NCI-H2196 treated with DMSO at 0.1 percent for 48 hours (cell line): Measurements from ENCODE around the gene NDE1.
"Not testable (repeated sequence)": the region's sequence is repeated elsewhere in the genome, so short reads cannot be mapped to it uniquely, and the experiment has no call there.

Experiments
- DNase-seq: peaks from one replicate; lab custom pipeline; 2025; ENCODE audit not compliant: unreplicated experiment; lab: John Stamatoyannopoulos, UW

Gene NDE1

DNA sequence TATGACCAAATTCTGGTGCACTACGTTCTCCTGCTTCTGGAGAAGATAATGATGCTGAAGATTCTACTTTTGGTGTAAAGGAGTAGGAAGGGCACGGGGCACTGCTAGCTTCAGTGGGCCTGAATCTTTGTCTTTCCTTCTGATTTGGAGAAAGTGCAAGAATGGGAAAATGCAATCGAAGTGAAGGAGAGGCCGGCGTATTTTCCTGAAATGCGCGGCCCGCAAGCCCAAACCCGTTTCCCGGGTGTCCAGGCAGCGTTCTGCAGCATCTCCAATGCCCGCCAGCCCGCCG is 372 bp upstream of the NDE1 start:
- DNase-seq: no peak

DNA sequence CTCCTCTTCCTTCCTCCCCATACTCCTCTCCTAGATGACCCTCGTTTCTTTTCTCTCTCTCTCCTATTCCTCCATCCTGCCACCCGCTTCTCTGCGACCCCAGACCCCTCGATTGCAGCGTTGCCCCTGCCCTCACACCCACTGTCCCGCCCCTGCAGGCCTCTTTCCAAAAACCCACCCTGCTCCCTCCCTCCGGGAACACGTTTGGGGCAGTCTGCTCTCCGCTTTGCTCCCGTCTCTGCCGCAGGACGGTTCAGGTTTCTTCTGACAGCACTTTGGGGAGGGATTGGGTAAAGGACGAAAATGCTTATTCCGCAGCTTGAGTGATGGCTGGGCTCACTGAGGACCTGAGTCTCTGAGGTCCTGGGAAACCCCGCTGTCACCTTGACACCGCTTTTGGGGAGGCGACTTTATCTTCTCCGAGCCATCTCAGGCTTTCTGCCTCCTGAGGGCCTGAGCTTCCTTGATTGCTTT is 690 bp downstream of the NDE1 start:
- DNase-seq: no peak

DNA sequence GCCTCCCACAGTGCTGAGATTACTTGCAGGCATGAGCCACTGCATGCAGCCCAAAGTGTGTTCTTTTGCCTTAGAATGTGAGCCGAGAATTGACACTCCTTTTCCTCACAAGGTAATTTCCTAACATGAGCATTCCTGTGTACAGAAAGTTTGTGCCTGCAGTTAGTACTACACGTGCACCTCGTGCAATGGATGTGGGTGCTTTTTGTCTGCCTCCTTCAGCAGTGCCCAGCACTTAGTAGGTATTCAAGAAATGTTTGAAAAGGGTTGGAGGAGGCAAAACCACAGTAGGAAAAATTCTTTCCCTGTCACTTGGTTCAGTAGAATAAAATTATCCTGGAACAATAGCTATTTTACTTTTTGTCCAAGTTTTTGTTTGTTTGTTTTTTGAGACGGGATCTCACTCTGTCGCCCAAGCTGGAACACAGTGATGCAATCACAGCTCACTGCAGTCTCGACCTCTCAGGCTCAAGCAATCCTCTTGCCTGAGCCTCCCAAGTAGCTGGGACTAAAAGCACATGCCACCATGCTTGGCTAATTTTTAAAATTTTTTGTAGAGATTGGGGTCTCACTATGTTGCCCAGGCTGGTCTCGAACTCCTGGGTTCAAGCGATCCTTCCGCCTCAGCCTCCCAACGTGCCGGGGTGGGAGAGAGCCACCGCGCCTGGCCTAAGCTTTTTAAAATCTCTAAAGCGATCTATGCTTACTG is 2.4 kb downstream of the NDE1 start:
- no peak for DNase-seq

DNA sequence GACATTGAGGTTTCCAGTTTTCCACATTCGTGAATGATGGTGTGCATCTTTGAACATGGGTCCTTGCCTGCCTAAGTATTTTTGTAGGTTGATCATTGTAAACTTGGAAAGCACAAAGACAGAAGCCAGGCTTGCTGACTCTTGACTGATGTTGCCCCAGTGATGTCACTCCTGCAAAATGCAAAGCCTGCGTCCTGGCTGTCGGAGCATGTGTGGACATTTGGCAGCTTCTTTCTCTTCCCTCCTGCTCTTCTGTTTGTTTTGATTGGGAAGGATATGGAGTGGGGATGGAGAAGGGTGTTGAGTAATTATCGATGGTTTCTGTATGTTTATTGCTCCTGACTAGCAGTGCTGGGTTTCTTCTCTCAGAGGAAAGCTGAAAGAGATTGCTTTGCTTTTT is 3.2 kb downstream of the NDE1 start:
- no peak for DNase-seq

DNA sequence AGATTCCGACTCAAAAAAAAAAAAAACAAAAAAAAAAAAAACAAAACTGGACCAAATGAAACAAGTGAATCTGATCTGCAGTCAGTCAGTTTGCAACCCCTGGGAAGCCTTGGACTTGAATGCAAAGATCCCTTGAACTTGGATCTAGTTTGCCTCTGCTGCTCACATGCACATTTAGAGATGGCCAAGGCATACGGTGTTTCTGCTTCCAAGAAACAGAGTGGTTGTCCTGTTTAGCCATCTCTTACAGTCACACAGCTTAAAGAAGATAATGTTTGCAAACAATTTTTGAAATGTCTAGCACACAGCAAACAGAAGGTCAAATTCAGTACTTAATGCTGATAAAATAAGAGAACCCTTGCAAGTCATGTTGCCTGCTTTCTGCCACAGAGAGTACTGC is 4.5 kb downstream of the NDE1 start:
- DNase-seq: no peak

DNA sequence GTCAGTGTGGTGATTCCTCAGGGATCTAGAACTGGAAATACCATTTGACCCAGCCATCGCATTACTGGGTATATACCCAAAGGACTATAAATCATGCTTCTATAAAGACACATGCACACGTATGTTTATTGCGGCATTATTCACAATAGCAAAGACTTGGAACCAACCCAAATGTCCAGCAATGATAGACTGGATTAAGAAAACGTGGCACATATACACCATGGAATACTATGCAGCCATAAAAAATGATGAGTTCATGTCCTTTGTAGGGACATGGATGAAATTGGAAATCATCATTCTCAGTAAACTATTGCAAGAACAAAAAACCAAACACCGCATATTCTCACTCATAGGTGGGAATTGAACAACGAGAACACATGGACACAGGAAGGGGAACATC is 5.5 kb downstream of the NDE1 start:
- not testable (repeated sequence) for DNase-seq

DNA sequence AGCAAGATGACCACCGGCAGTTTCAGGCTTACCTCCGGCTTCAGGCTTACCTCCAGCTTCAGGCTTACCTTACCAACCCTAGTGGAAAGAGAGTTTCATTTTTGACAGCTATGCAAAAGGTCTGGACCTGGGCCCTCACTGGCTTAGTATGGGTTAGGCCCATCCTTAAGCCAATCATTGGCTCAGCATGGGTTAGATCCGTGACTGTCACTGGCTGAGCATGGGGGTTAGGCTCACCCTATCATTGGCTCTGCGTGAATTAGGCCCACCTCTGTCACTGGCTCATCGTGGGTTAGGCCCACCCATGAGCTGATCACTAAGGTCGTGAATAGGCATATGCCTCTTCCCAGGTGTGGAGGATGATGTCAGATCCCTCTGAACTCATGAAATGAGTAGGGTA is 8.1 kb downstream of the NDE1 start:
- DNase-seq: no peak

DNA sequence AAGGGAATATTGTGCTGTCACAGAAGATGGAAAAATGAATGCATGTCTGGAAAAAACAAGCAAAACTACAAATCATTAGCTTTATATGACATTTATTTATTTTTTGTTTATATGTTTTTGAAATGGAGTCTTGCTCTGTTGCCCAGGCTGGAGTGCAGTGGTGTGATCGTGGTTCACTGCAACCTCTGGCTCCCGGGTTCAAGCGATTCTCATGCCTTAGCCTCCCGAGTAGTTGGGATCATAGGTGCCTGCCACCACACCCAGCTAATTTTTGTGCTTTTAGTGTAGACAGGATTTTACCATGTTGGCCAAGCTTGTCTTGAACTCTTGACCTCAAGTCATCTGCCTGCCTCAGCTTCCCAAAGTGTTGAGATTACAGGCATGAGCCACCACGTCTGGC is 8.5 kb downstream of the NDE1 start:
- DNase-seq: no peak

DNA sequence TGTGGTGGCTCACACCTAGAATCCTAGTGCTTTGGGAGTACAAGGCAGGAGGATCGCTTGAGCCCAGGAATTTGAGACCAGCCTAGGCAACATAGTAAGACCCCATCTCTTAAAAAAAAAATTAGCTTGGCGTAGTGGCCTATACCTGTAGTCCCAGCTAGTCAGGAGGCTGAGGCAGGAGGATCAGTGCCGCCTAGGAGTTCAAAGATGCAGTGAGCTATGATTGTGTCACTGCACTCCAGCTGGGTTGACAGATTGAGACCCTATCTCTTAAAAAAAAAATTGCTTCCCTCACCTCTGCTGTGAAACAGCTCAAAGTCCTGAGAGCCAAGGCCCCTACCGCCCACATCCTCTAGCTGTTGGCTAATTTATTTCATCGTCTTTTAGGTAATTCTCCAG is 10.2 kb downstream of the NDE1 start:
- no peak for DNase-seq

DNA sequence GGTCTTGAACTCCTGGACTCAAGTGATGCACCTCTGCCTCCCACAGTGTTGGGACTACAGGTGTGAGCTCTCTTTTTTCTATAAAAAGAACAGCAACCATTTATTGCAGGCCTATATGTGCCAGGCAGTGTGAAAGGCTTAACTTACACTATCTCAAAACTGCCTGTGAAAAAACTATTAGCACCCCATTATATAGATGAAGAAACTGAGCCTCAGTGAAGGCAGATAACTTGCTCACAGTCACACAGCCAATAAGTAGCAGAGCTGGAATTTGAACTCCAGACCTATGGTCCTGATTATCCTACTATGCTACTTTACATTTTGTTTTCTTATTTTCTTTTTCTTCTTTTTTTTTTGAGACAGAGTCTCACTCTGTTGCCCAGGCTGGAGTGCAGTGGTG is 15.1 kb downstream of the NDE1 start:
- DNase-seq: no peak

DNA sequence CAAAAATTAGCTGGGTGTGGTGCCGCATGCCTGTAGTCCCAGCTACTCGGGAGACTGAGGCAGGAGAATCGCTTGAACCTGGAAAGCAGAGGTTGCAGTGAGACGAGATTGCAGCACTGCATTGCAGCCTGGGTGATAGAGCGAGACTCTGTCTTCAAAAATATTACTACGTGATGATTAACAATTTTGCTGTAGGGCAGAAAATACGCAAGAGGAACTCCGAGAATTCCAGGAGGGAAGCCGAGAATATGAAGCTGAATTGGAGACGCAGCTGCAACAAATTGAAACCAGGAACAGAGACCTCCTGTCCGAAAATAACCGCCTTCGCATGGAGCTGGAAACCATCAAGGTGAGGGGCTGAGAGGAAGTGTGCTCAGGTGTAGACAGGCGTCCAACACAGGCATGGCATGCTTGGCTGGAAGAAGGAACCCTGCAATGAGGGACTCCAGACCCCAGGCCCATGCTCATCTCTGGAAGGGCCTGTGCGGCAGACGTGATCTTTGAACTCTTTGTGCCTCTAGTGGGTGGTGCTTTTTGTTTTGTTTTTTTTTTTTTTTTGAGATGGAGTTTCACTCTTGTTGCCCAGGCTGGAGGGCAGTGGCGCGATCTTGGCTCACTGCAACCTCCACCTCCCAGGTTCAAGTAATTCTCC is 17.2 kb downstream of the NDE1 start:
- DNase-seq: no peak

DNA sequence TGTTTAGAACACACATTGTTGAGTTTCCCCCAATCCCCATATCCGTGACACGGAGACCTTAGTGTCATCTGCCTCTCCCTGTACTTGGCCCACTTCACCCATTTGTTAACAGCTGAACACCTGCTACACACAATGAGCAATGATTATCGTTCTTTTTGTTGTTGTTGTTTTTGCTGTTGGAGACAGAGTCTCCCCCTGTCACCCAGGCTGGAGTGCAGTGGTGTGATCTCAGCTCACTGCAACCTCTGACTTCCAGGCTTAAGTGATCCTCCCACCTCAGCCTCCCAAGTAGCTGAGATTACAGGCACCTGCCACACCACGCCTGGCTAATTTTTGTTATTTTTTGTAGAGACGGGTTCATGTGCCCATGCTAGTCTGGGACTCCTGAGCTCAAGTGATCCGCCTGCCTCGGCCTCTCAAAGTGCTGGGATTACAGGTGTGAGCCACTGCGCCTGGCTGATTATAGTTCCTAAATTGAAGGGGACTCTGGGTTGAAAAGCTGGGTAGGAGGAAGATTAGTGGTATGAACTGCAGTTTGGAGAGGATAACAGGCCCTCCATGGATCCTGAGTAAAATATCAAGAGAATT is 21.6 kb downstream of the NDE1 start:
- DNase-seq: no peak

DNA sequence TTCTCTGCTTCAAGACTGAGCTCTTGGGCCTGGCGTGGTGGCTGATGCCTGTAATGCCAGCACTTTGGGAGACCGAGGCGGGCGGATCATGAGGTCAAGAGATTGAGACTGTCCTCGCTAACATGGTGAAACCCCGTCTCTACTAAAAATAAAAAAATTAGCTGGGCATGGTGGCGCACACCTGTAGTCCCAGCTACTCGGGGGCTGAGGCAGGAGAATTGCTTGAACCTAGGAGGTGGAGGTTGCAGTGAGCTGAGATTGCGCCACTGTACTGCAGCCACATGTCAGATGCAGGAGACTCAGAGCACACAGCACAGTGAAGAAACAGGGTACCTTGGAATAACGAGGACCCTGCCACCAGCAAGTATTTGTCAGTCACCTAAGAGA is 22.1 kb downstream of the NDE1 start:
- not testable (repeated sequence) for DNase-seq

DNA sequence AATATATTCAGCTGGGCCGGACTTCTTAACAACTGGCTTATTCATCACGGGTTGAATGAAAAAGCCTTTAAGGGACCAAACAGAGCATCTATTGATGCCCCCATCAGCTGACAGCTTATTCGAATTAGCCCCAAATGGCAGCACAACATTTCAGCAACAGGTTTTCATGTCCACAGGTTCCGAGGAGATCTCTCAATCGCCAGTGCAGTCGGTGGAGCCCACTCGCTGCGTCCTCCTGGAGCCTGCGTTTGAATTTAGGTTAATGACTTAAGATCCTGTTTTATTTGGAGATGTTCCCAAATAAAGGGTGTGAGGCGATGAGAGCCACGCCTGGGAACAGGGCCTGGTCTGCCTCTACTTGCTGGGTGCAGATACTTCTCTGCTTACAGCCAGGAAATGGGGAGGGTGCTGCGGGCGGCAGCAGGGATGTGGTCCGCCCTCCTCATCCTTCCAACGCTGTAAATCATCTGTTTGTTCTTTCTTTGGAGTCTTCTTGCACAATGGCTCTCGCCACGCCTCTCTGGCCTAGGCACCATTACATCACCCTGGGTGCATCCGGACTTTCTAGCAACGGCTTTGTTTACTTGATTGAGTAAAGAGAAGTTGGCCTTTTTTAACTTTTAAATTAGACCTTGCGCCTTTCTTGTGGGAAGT is 22.6 kb downstream of the NDE1 start:
- peak; percentile 97 for DNase-seq

DNA sequence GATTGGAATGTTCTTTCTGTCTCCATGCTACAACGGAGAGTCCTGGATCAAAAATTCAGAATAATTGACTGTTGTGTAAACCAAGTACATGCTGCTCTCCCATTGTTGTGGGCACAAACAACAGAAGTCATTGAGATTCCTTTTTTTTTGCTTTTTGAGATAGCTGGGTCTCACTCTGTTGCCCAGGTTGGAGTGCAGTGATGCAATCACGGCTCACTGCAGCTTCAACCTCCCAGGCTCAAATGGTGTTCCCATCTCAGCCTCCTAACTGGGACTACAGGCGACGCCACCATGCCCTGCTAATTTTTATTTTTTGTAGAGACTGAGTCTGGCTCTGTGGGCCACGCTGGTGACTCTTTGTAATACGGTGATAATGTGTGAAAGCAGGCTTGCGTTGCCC is 24.5 kb downstream of the NDE1 start:
- no peak for DNase-seq

DNA sequence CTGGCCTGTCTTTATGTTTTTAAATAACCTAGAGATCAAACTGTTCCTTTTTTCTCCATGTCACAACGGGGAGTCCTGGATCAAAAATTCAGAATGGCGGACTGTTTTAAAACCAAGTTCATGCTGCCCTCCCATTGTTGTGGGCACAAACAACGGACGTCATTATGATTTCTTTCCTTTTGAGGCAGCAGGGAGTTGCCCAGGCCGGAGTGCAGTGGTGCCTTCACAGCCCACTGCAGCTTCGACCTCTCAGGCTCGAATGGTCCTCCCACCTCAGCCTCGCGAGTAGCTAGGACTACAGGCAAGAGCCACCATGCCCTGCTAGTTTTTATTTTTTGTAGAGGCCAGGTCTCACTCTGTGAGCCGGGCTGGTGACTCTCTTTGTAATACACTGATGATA is 26.5 kb downstream of the NDE1 start:
- DNase-seq: no peak

DNA sequence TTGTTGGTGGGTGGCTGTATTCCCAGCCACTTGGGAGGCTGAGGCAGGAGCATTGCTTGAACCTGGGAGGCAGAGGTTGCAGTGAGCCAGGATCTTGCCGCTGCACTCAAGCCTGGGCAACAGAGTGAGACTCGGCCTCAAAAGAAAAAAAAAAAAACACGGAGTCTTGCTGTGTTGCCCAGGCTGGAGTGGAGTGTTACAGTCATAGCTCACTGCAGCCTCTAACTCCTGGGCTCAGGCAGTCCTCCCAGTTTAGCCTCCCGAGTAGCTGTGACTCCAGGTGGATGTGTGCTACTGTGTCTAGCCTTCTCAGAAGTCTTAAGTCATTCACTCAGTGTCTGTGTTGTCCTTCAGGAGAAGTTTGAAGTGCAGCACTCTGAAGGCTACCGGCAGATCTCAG is 27.4 kb downstream of the NDE1 start:
- DNase-seq: no peak

DNA sequence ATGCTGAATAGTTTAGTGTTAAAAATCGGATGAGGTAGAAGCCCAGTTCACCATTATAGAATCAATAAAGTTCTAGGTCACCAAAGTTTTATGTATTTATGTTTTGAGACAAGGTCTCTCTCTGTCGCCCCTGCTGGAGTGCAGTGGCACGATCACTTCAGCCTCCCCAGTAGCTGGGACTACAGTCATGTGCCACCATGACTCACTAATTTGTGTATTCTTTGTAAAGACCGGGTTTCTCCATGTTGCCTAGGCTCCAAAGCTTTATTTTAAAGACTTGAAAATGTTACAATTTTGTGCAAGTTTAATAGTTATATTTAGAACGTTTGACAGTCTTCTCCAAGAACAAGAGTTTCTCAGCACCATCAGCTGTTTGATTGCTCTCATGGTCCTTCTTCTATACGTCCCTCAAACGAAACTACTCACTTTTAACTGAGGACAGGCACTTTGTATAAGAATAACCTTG is 32.1 kb downstream of the NDE1 start:
- DNase-seq: no peak

DNA sequence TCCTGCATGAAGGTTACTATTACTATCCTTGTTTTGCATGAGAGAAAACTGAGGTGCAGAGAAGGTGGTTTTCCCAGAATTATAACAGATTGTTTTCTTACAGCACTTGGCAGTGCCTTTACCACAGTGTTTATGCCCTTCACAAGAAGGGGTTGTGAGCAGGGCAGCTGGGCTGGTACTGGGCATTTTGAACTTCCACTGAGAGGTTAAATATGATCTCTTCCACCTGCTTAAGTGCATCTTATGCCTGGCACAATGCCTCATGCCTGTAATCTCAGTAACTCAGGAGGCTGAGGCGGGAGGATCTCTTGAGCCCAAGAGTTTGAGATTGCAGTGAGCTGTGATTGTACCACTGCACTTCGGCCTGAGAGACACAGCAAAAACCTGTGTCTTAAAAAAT is 36.2 kb downstream of the NDE1 start:
- peak; percentile 22 for DNase-seq

DNA sequence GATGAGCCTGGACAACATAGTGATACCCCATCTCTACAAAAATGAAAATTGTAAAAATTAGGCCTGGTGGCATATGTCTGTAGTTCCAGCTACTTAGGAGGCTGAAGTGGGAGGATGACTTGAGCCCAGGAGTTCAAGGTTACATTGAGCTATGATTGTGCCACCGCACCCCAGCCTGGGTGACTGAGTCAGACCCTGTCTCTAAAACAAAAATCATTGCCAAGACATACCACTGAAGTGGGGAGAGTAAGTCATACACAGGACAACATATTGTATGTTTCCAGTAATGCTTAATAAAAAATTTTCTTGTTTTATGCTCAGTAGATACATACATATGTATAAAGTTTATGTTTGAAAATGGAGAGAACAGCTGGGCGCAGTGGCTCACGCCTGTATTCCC is 39.2 kb downstream of the NDE1 start:
- no peak for DNase-seq

DNA sequence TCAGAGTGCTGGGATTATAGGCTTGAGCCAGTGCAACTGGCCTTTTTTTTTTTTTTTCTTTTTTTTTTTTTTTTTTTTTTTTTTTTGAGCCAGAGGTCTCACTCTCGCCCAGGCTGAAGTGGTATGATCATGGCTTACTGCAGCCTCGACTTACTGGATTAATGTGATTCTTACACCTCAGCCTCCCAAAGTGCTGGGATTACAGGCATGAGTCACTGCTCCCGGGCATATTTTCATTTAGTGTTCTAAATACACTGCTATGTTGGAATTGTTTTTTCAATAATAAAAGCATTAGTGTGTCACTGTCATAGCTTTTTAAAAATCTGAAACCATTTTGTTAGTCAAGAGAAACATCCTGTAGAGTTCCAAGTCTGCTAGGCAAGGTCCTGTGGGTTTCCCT is 40.3 kb downstream of the NDE1 start:
- no peak for DNase-seq

DNA sequence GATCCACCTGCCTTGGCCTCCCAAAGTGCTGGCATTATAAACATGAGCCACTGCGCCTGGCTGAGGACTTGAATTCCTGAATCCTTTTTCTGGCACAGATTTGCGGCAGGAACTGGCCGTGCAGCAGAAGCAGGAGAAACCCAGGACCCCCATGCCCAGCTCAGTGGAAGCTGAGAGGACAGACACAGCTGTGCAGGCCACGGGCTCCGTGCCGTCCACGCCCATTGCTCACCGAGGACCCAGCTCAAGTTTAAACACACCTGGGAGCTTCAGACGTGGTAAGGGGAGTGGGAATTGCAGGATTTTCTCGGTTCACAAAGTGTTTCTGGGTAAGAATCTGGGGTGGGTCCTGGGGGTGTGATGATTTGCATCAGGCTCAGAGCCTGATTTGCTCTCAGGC is 41.0 kb downstream of the NDE1 start:
- no peak for DNase-seq
